Esophagus muscularis mucosa (tissue), 2 donors: ENCODE data around the gene MYO9B.

Source experiments
- POLR2A ChIP-seq: fragments of 450-650 bp; IDR thresholded peaks from one replicate; pipeline ENCODE4 v1.6.1; 2017; ENCODE audit warnings: antibody characterized with exemption, moderate library complexity, mild to moderate bottlenecking, low read depth
- POLR2AphosphoS5 ChIP-seq, 2 donors: sonication (generic); formaldehyde crosslinking; IDR thresholded peaks; one replicate each; pipeline ENCODE4 v1.6.1; 2017; ENCODE audit warnings: antibody characterized with exemption in 2 of 2

- no peak for TF ChIP-seq POLR2A
- no peak for TF ChIP-seq POLR2AphosphoS5 (IDR thresholded peaks at IDR 0.05)
Measured at GRCh38 chr19:17197666-17198065, 122.1 kb downstream of the MYO9B start.
